ENCODE measurements around the gene IL17RC. TPM values are rescaled to one million over a fixed set of nuclear protein-coding genes. Genes with fewer than 3 reads are reported as not detected.

IL17RC gene
- total and polyA plus RNA-seq, 2 donors, result 5.7 to 17.5 TPM

- Histone ChIP-seq H3K36me3 (ENCODE audit: control insufficient read depth in 2 of 2, insufficient read depth in 2 of 2, low read length in 1 of 2) (peaks cover 26 to 29% of the 10 kb centered on the region in 2 donors), H3K27me3 (ENCODE audit: control insufficient read depth in 2 of 2, insufficient read depth in 1 of 2, low read length in 1 of 2) (no peaks in the 10 kb centered on the region), H3K9me3 (ENCODE audit: control insufficient read depth in 2 of 2, insufficient read depth in 1 of 2, low read length in 1 of 2) (no peaks in the 10 kb centered on the region), H3K4me3 (ENCODE audit: low read length in 2 of 2) (no peak overlapping the region), H3K4me1 (ENCODE audit: control insufficient read depth in 2 of 2, insufficient read depth in 2 of 2, low read length in 2 of 2) (no peaks in the 10 kb centered on the region), H3K27ac (ENCODE audit: low read depth in 1 of 2, low read length in 1 of 2) (no peak overlapping the region)
- no peak for DNase-seq (ENCODE audit: low read depth in 6 of 9, low spot score in 9 of 9)
- WGBS, result 94% methylated on average over 8 of the region's 8 CpGs
Measured at GRCh38 chr3:9978710-9979305, 61.9 kb downstream of the IL17RC start.

- Histone ChIP-seq H3K27ac (ENCODE audit: low read depth in 1 of 2, low read length in 1 of 2) (no peak overlapping the region), H3K27me3 (ENCODE audit: control insufficient read depth in 2 of 2, insufficient read depth in 1 of 2, low read length in 1 of 2) (no peaks in the 10 kb centered on the region), H3K4me1 (ENCODE audit: control insufficient read depth in 2 of 2, insufficient read depth in 2 of 2, low read length in 2 of 2) (peaks cover under 1 to 1% of the 10 kb centered on the region in 2 donors), H3K36me3 (ENCODE audit: control insufficient read depth in 2 of 2, insufficient read depth in 2 of 2, low read length in 1 of 2) (peaks cover 17 to 19% of the 10 kb centered on the region in 2 donors), H3K9me3 (ENCODE audit: control insufficient read depth in 2 of 2, insufficient read depth in 1 of 2, low read length in 1 of 2) (no peaks in the 10 kb centered on the region), H3K4me3 (ENCODE audit: low read length in 2 of 2) (no peak overlapping the region)
- DNase-seq (ENCODE audit: low read depth in 6 of 9, low spot score in 9 of 9), result no peak
- over 99% methylated on average over 2 of the region's 2 CpGs for WGBS
Measured at GRCh38 chr3:9980251-9980650, 63.4 kb downstream of the IL17RC start.

Other genes with a start within 250 kb of the IL17RC start
- gene CPNE9, start 213.3 kb upstream of the IL17RC start, total RNA-seq, result 0.14 TPM
- gene CPNE9, start 213.3 kb upstream of the IL17RC start, polyA plus RNA-seq, result 0.27 TPM
- 19.1 TPM for gene BRPF1, start 185.4 kb upstream of the IL17RC start, total RNA-seq
- 11.9 TPM for gene BRPF1, start 185.4 kb upstream of the IL17RC start, polyA plus RNA-seq
- gene OGG1, start 167.1 kb upstream of the IL17RC start, total RNA-seq, result 20.7 TPM
- gene OGG1, start 167.1 kb upstream of the IL17RC start, polyA plus RNA-seq, result 16.6 TPM
- 9.2 TPM for gene CAMK1, start 147.2 kb upstream of the IL17RC start, total RNA-seq
- gene CAMK1, start 147.2 kb upstream of the IL17RC start, polyA plus RNA-seq, result 11.9 TPM
- 43.6 TPM for gene TADA3, start 124.6 kb upstream of the IL17RC start, total RNA-seq
- gene TADA3, start 124.6 kb upstream of the IL17RC start, polyA plus RNA-seq, result 47.6 TPM
- gene ARPC4, start 124.0 kb upstream of the IL17RC start, total RNA-seq, result 187 TPM
- 106 TPM for gene ARPC4, start 124.0 kb upstream of the IL17RC start, polyA plus RNA-seq
- 10.4 TPM for gene TTLL3, start 106.8 kb upstream of the IL17RC start, total RNA-seq
- gene TTLL3, start 106.8 kb upstream of the IL17RC start, polyA plus RNA-seq, result 84.0 TPM
- 25.0 TPM for gene RPUSD3, start 73.1 kb upstream of the IL17RC start, total RNA-seq
- 25.5 TPM for gene RPUSD3, start 73.1 kb upstream of the IL17RC start, polyA plus RNA-seq
- gene CIDEC, start 36.8 kb upstream of the IL17RC start, total RNA-seq, result 0.14 TPM
- gene CIDEC, start 36.8 kb upstream of the IL17RC start, polyA plus RNA-seq, result 0.91 TPM
- gene JAGN1, start 26.5 kb upstream of the IL17RC start, total RNA-seq, result 24.2 TPM
- gene JAGN1, start 26.5 kb upstream of the IL17RC start, polyA plus RNA-seq, result 37.5 TPM
- 5.9 TPM for gene IL17RE, start 14.2 kb upstream of the IL17RC start, total RNA-seq
- gene IL17RE, start 14.2 kb upstream of the IL17RC start, polyA plus RNA-seq, result 3.6 TPM
- 19.9 TPM for gene CRELD1, start 16.7 kb downstream of the IL17RC start, total RNA-seq
- 36.4 TPM for gene CRELD1, start 16.7 kb downstream of the IL17RC start, polyA plus RNA-seq
- 1.4 TPM for gene PRRT3, start 35.3 kb downstream of the IL17RC start, total RNA-seq
- gene PRRT3, start 35.3 kb downstream of the IL17RC start, polyA plus RNA-seq, result 1.6 TPM
- gene EMC3, start 69.7 kb downstream of the IL17RC start, total RNA-seq, result 39.3 TPM
- 35.2 TPM for gene EMC3, start 69.7 kb downstream of the IL17RC start, polyA plus RNA-seq
- gene FANCD2, start 109.3 kb downstream of the IL17RC start, total RNA-seq, result 25.5 TPM
- gene FANCD2, start 109.3 kb downstream of the IL17RC start, polyA plus RNA-seq, result 6.6 TPM
- not detected for gene FANCD2OS, start 191.2 kb downstream of the IL17RC start, total RNA-seq
- gene FANCD2OS, start 191.2 kb downstream of the IL17RC start, polyA plus RNA-seq, result 0.18 TPM
- 124 TPM for gene BRK1, start 198.6 kb downstream of the IL17RC start, total RNA-seq
- gene BRK1, start 198.6 kb downstream of the IL17RC start, polyA plus RNA-seq, result 222 TPM
- 40.8 TPM for gene VHL, start 224.7 kb downstream of the IL17RC start, total RNA-seq
- 78.0 TPM for gene VHL, start 224.7 kb downstream of the IL17RC start, polyA plus RNA-seq
- 3.9 TPM for gene IRAK2, start 247.8 kb downstream of the IL17RC start, total RNA-seq
- gene IRAK2, start 247.8 kb downstream of the IL17RC start, polyA plus RNA-seq, result 3.3 TPM